Fibroblast of lung (primary cell): ENCODE results near the gene FHIP1B. TPM values are rescaled to one million over a fixed set of nuclear protein-coding genes. Genes with fewer than 3 reads are reported as not detected.

Experiments
- DNase-seq, 2 donors: peaks; one replicate each; pipeline versions ENCODE4 v3.0.0 to v3.0.0-alpha.2; 2010; ENCODE audit warnings: low read depth in 2 of 2
- H2AFZ ChIP-seq: 2 replicates; pipeline ENCODE4 v1.5.1; 2012; ENCODE audit warnings: low read length, control low read depth, inconsistent platforms
- H3K27ac ChIP-seq: 2 replicates; pipeline ENCODE4 v1.5.1; 2011; ENCODE audit warnings: low read length, control low read depth; ENCODE audit not compliant: insufficient read depth
- H3K27me3 ChIP-seq: 2 replicates; pipeline ENCODE4 v1.5.1; 2011; ENCODE audit warnings: mild to moderate bottlenecking, low read length; ENCODE audit not compliant: control insufficient read depth, insufficient read depth
- H3K36me3 ChIP-seq: 2 replicates; pipeline ENCODE4 v1.5.1; 2011; ENCODE audit warnings: low read length; ENCODE audit not compliant: control insufficient read depth, insufficient read depth
- H3K4me1 ChIP-seq: 2 replicates; pipeline ENCODE4 v1.5.1; 2011; ENCODE audit warnings: low read length; ENCODE audit not compliant: control insufficient read depth, insufficient read depth; ENCODE audit errors: extremely low read depth
- H3K4me2 ChIP-seq: 2 replicates; pipeline ENCODE4 v1.5.1; 2011; ENCODE audit warnings: low read length, control low read depth; ENCODE audit not compliant: insufficient read depth; ENCODE audit errors: extremely low read depth
- H3K4me3 ChIP-seq, 4 experiments: fragments of 200-600 bp in 1 of 4; sonication (generic) in 1 of 4; replicated peaks in 1 of 4; 2 replicates each; pipeline ENCODE4 v1.5.1; 2011 to 2016; ENCODE audit warnings: low read length in 4 of 4, low read depth in 3 of 4, mild to moderate bottlenecking in 3 of 4, control low read depth in 2 of 4, inconsistent platforms in 1 of 4, mixed read lengths in 1 of 4; ENCODE audit not compliant: insufficient read depth in 1 of 4; ENCODE audit errors: control extremely low read depth in 1 of 4
- H3K79me2 ChIP-seq: 2 replicates; pipeline ENCODE4 v1.5.1; 2012; ENCODE audit warnings: mild to moderate bottlenecking, low read length, inconsistent platforms; ENCODE audit not compliant: control insufficient read depth, insufficient read depth
- H3K9ac ChIP-seq: 2 replicates; pipeline ENCODE4 v1.5.1; 2011; ENCODE audit warnings: mild to moderate bottlenecking, low read length, control low read depth; ENCODE audit not compliant: insufficient read depth
- H3K9me3 ChIP-seq: 2 replicates; pipeline ENCODE4 v1.5.1; 2012; ENCODE audit warnings: low read depth, low read length; ENCODE audit not compliant: control insufficient read depth, insufficient read depth
- H4K20me1 ChIP-seq: 2 replicates; pipeline ENCODE4 v1.5.1; 2011; ENCODE audit warnings: low read length; ENCODE audit not compliant: control insufficient read depth, insufficient read depth; ENCODE audit errors: extremely low read depth
- CTCF ChIP-seq, 2 donors: IDR thresholded peaks in 1 of 2; conservative IDR thresholded peaks in 1 of 2; 1 replicate in 1 of 2; 2 replicates in 1 of 2; pipeline ENCODE4 v1.5.1; 2011 to 2012; ENCODE audit warnings: low read length in 2 of 2, control low read depth in 1 of 2, inconsistent platforms in 1 of 2, low read depth in 1 of 2, mild to moderate bottlenecking in 1 of 2
- EZH2 ChIP-seq: IDR thresholded peaks from 2 replicates; pipeline ENCODE4 v1.5.1; 2012; ENCODE audit warnings: low read length, control low read depth, mild to moderate bottlenecking; ENCODE audit errors: missing control alignments
- polyA plus RNA-seq, 2 donors: library from polyadenylated mRNA; depleted of rRNA in 1 of 2; stranded (reverse) in 1 of 2; unstranded in 1 of 2; fragments of >200 nt; gene quantifications; 2 replicates each; pipeline ENCODE4 v1.2.1, GENCODE V29; 2011 to 2012; ENCODE audit warnings: missing spikeins in 1 of 2
- total RNA-seq: library from RNA; depleted of rRNA; stranded (reverse); fragments of >200 nt; gene quantifications from 2 replicates; pipeline ENCODE4 v1.2.1, GENCODE V29; 2014

Gene FHIP1B
- total and polyA plus RNA-seq, 2 donors (not counting 1 experiment from before 2014, with no cell fraction given), result 9.2 to 15.4 TPM

DNA sequence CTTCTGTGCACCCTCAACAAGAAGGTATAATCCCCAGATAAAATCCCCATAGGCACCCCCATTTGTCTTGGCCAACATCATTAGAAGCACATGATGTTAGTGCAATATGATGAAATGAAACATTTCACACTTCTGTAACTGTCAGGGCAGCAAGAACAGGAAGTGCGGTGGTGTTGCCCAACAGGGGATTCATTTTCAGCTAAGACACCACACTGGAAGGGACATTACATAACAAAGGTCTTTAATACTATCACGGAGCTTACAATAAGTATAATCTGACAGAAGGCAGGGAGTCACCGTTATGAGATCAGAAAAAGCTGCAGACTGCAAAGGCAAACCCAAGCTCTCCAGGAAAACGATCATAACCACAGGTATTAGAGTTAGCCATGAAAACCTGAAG is 33.5 kb downstream of the FHIP1B start:
- no peaks in the 10 kb centered on the region for H3K36me3 ChIP-seq
- H4K20me1 ChIP-seq, result no peaks in the 10 kb centered on the region
- no peaks in the 10 kb centered on the region for H3K4me1 ChIP-seq
- no peak overlapping the region for H3K4me2 ChIP-seq
- H3K27me3 ChIP-seq, result no peaks in the 10 kb centered on the region
- peak; percentile 20 to 34 for DNase-seq
- H3K9ac ChIP-seq, result no peak overlapping the region
- no peaks in the 10 kb centered on the region for H3K79me2 ChIP-seq
- H3K4me3 ChIP-seq, result no peak overlapping the region
- H2AFZ ChIP-seq, result no peak overlapping the region
- TF ChIP-seq CTCF (conservative IDR thresholded peaks at IDR 0.05 in 1 of 2, IDR thresholded peaks at IDR 0.05 in 1 of 2; ENCODE audit: low read depth in 1 of 2, low read length in 2 of 2) (no peak), EZH2 (no peak)
- H3K27ac ChIP-seq, result no peak overlapping the region
- no peaks in the 10 kb centered on the region for H3K9me3 ChIP-seq

GRCh38 chr11:6199174-6199810 is 35.1 kb downstream of the FHIP1B start, which contains the start of gene OR52W1:
OR52W1 (plus strand) TSS chr11:6199224; CDS start chr11:6199224, 0 bp downstream.
- Histone ChIP-seq H3K9ac (no peak within 1 kb of the TSS), H3K27me3 (no peaks in the 10 kb centered on the region), H3K36me3 (no peaks in the 10 kb centered on the region), H3K4me2 (no peak within 1 kb of the TSS), H2AFZ (no peak within 1 kb of the TSS), H3K4me3 (no peak within 1 kb of the TSS), H3K9me3 (no peaks in the 10 kb centered on the region), H3K4me1 (no peaks in the 10 kb centered on the region), H3K79me2 (no peaks in the 10 kb centered on the region), H4K20me1 (no peaks in the 10 kb centered on the region), H3K27ac (no peak within 1 kb of the TSS)
- TF ChIP-seq EZH2 (no peak), CTCF (conservative IDR thresholded peaks at IDR 0.05 in 1 of 2, IDR thresholded peaks at IDR 0.05 in 1 of 2; ENCODE audit: low read depth in 1 of 2, low read length in 2 of 2) (no peak)
- DNase-seq, result no peak

DNA sequence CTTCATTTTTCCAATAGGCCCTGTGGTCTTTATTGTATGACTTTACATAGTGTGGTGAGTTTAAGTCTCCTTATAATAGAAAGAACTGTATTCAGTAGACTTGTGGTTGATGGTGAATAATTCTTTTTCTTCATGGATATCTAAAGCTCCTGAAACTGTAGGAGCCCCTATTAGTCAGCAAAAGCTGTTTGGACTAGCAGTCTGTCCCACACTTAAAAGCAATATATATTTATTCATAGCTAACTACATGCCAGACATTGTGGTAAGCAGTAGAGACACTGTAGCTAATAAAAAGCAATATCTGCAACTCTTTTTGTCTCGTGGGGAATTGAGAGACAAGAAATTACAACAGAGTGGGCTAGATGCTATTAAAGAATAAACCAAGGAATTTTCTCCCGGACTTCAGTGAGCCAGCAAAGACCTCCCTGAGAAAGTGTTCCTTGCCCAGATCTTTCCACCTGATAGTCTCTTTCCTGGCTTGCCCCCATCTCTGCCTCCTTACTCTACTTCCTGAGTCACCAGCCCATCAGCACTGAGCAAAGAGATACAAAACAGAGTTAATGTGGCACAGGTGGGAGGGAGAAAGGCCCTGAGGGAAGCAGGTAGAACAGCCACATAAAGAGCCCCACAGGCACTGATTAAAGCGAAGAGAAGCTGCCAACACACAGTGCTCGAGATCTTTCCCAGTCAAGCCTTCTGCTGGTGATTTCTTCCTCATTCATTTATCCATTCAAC is 36.8 kb downstream of the FHIP1B start:
- no peak overlapping the region for H3K9ac ChIP-seq
- no peak overlapping the region for H3K27ac ChIP-seq
- H3K4me1 ChIP-seq, result no peaks in the 10 kb centered on the region
- peak in 1 of 2 donors; percentile 59 for DNase-seq
- H3K27me3 ChIP-seq, result no peaks in the 10 kb centered on the region
- H4K20me1 ChIP-seq, result no peaks in the 10 kb centered on the region
- no peak overlapping the region for H3K4me2 ChIP-seq
- no peak for TF ChIP-seq EZH2
- no peak for TF ChIP-seq CTCF (conservative IDR thresholded peaks at IDR 0.05 in 1 of 2, IDR thresholded peaks at IDR 0.05 in 1 of 2; ENCODE audit: low read depth in 1 of 2, low read length in 2 of 2)
- H2AFZ ChIP-seq, result no peak overlapping the region
- H3K36me3 ChIP-seq, result no peaks in the 10 kb centered on the region
- H3K4me3 ChIP-seq, result no peak overlapping the region
- H3K79me2 ChIP-seq, result no peaks in the 10 kb centered on the region
- no peaks in the 10 kb centered on the region for H3K9me3 ChIP-seq
